HCT116 (cell line): Measurements from ENCODE around the gene DIP2C. TPM values are rescaled to one million over a fixed set of nuclear protein-coding genes. Genes with fewer than 3 reads are reported as not detected.

ENCODE experiments used
- ATAC-seq: fragments of 200-7000 bp; cut with Tn5 transposase; 2 replicates; pipeline ENCODE4 v1.9.1; 2020; ENCODE audit warnings: mild to moderate bottlenecking, moderate library complexity
- BruUV-seq: library from RNA; stranded (reverse); fragments of 400-500 nt; replicated peaks from 2 replicates; lab custom pipeline; 2021; lab: Mats Ljungman, UMichigan
- CTCF ChIA-PET: fragments of 300-600 bp; sonication (Branson Sonifier 250); formaldehyde crosslinking; loops from one replicate; lab custom pipeline; 2021; ENCODE audit warnings: antibody characterized with exemption; lab: Charles Lee
- POLR2A ChIA-PET: fragments of 300-600, 350-600 bp; sonication (Branson Sonifier 250); formaldehyde crosslinking; loops from one replicate; lab custom pipeline; 2021; ENCODE audit warnings: antibody characterized with exemption; lab: Charles Lee
- RAD21 ChIA-PET, 2 experiments: fragments of 300-600 bp; sonication (Branson Sonifier 250); formaldehyde crosslinking; loops; one replicate each; lab custom pipeline; 2023; ENCODE audit warnings: low total read pairs in 2 of 2; ENCODE audit not compliant: uncharacterized antibody in 2 of 2, unreplicated experiment in 2 of 2, low non-redundant PET in 1 of 2; lab: Charles Lee
- DNase-seq: peaks from one replicate; pipeline ENCODE4 v3.0.0-alpha.2; 2010; ENCODE audit warnings: low read depth, low spot score
- H2AFZ ChIP-seq: fragments of 200-600 bp; shearing (Covaris generic), sonication (generic); 2 replicates; pipeline ENCODE4 v1.6.1; 2017; ENCODE audit warnings: low read depth, mixed run types, mixed read lengths, antibody characterized with exemption, low read length; ENCODE audit not compliant: poor library complexity, severe bottlenecking
- H3K27ac ChIP-seq: 2 replicates; pipeline ENCODE4 v1.5.1; 2012; ENCODE audit warnings: low read depth, low read length
- H3K27me3 ChIP-seq: fragments of 200-600 bp; sonication (generic); 2 replicates; pipeline ENCODE4 v1.6.1; 2016; ENCODE audit warnings: mixed run types, low read length, mixed read lengths; ENCODE audit not compliant: insufficient read depth
- H3K36me3 ChIP-seq, 2 experiments: fragments of 200-500 bp in 1 of 2; fragments of 200-600 bp in 1 of 2; sonication (Bioruptor generic) in 1 of 2; sonication (generic) in 1 of 2; 2 replicates each; pipeline versions ENCODE4 v1.5.1 to v1.6.1; 2014 to 2016; ENCODE audit warnings: low read length in 2 of 2, inconsistent platforms in 1 of 2, mixed read lengths in 1 of 2, mixed run types in 1 of 2; ENCODE audit not compliant: insufficient read depth in 2 of 2, control insufficient read depth in 1 of 2
- H3K4me1 ChIP-seq, 2 experiments: fragments of 200-600 bp in 1 of 2; sonication (generic) in 1 of 2; 2 replicates each; pipeline versions ENCODE4 v1.5.1 to v1.6.1; 2012 to 2017; ENCODE audit warnings: low read length in 2 of 2, inconsistent platforms in 1 of 2, mild to moderate bottlenecking in 1 of 2, mixed read lengths in 1 of 2, mixed run types in 1 of 2, moderate library complexity in 1 of 2; ENCODE audit not compliant: insufficient read depth in 2 of 2, control insufficient read depth in 1 of 2
- H3K4me2 ChIP-seq: fragments of 200-600 bp; sonication (generic); 2 replicates; pipeline ENCODE4 v1.6.1; 2017; ENCODE audit warnings: mixed run types, low read length, mixed read lengths
- H3K4me3 ChIP-seq, 2 experiments: fragments of 200-600 bp in 1 of 2; sonication (generic) in 1 of 2; replicated peaks in 1 of 2; 2 replicates each; pipeline ENCODE4 v1.5.1; 2011 to 2016; ENCODE audit warnings: low read length in 2 of 2, control low read depth in 1 of 2, low read depth in 1 of 2, mild to moderate bottlenecking in 1 of 2, mixed read lengths in 1 of 2, mixed run types in 1 of 2
- H3K79me2 ChIP-seq: fragments of 200-600 bp; sonication (generic); 2 replicates; pipeline ENCODE4 v1.6.1; 2017; ENCODE audit warnings: mild to moderate bottlenecking, mixed run types, low read length, moderate library complexity, mixed read lengths; ENCODE audit not compliant: insufficient read depth
- H3K9ac ChIP-seq: fragments of 200-600 bp; sonication (generic); 2 replicates; pipeline ENCODE4 v1.6.1; 2016; ENCODE audit warnings: low read length, mixed read lengths
- H3K9me2 ChIP-seq: fragments of 200-600 bp; sonication (generic), shearing (Covaris generic); 2 replicates; pipeline ENCODE4 v1.6.1; 2017; ENCODE audit warnings: mixed run types, mild to moderate bottlenecking, moderate library complexity; ENCODE audit not compliant: insufficient read depth
- H3K9me3 ChIP-seq, 2 experiments: fragments of 200-500 bp in 1 of 2; fragments of 200-600 bp in 1 of 2; sonication (Bioruptor generic) in 1 of 2; sonication (generic) in 1 of 2; 2 replicates each; pipeline ENCODE4 v1.6.1; 2014 to 2017; ENCODE audit warnings: low read length in 2 of 2, mixed read lengths in 2 of 2, inconsistent platforms in 1 of 2, low read depth in 1 of 2, mild to moderate bottlenecking in 1 of 2, mixed run types in 1 of 2, moderate library complexity in 1 of 2; ENCODE audit not compliant: control insufficient read depth in 1 of 2, insufficient read depth in 1 of 2
- H4K20me1 ChIP-seq: fragments of 200-600 bp; sonication (generic), shearing (Covaris generic); 2 replicates; pipeline ENCODE4 v1.6.1; 2017; ENCODE audit warnings: mixed run types, mild to moderate bottlenecking, moderate library complexity; ENCODE audit not compliant: insufficient read depth
- CBX3 ChIP-seq: IDR thresholded peaks from 2 replicates; pipeline ENCODE4 v1.6.1; 2012; ENCODE audit warnings: low read depth
- EGR1 ChIP-seq: IDR thresholded peaks from 2 replicates; pipeline ENCODE4 v1.6.1; 2012; ENCODE audit warnings: low read depth
- EZH2 ChIP-seq: fragments of 200-600 bp; sonication (generic); IDR thresholded peaks from 2 replicates; pipeline ENCODE4 v1.6.1; 2017; ENCODE audit warnings: antibody characterized with exemption, mixed run types
- EZH2phosphoT487 ChIP-seq: fragments of 200-600 bp; IDR thresholded peaks from 2 replicates; pipeline ENCODE4 v1.6.1; 2018; ENCODE audit warnings: antibody characterized with exemption, borderline replicate concordance
- FOSL1 ChIP-seq: IDR thresholded peaks from 2 replicates; pipeline ENCODE4 v1.6.1; 2012; ENCODE audit warnings: low read depth
- JUND ChIP-seq: IDR thresholded peaks from 2 replicates; pipeline ENCODE4 v1.6.1; 2012
- POLR2AphosphoS5 ChIP-seq: IDR thresholded peaks from 2 replicates; pipeline ENCODE4 v1.6.1; 2011; ENCODE audit warnings: mild to moderate bottlenecking, low read depth, low read length, moderate library complexity
- RAD21 ChIP-seq: IDR thresholded peaks from 2 replicates; pipeline ENCODE4 v1.6.1; 2012; ENCODE audit warnings: low read depth, mild to moderate bottlenecking
- SIN3A ChIP-seq: IDR thresholded peaks from 2 replicates; pipeline ENCODE4 v1.6.1; 2012; ENCODE audit warnings: low read depth
- SP1 ChIP-seq: IDR thresholded peaks from 2 replicates; pipeline ENCODE4 v1.6.1; 2012; ENCODE audit warnings: low read depth
- ZFX ChIP-seq: fragments of 450-650 bp; IDR thresholded peaks from 2 replicates; pipeline ENCODE4 v1.6.1; 2017
- ZNF274 ChIP-seq: fragments of 200-500 bp; sonication (Bioruptor generic); IDR thresholded peaks from 2 replicates; pipeline ENCODE4 v1.6.1; 2014; ENCODE audit warnings: mild to moderate bottlenecking, low read depth, low read length, inconsistent platforms
- intact Hi-C: fragments of 100-400 bp; cut with micrococcal nuclease; formaldehyde crosslinking; loops from 2 replicates; pipeline ENCODE4 v1.10.0; 2022
- total RNA-seq: library from RNA; stranded (reverse); gene quantifications from one replicate; pipeline ENCODE4 v1.2.1, GENCODE V29; 2021; ENCODE audit not compliant: unreplicated experiment
- TF ChIP-seq, protein P1 (sequence below): IDR thresholded peaks from 2 replicates; pipeline ENCODE4 v1.6.1; 2011; ENCODE audit warnings: mild to moderate bottlenecking, low read length, moderate library complexity; ENCODE audit not compliant: insufficient replicate concordance; ENCODE audit errors: extremely low read depth
- TF ChIP-seq, protein P2 (sequence below): IDR thresholded peaks from 2 replicates; pipeline ENCODE4 v1.6.1; 2012; ENCODE audit warnings: low read depth
- TF ChIP-seq, protein P3 (sequence below), 3 experiments: fragments of 200-600 bp in 1 of 3; sonication (generic) in 1 of 3; IDR thresholded peaks in 2 of 3; conservative IDR thresholded peaks in 1 of 3; 2 replicates each; pipeline ENCODE4 v1.5.1; 2012 to 2017; ENCODE audit warnings: low read depth in 2 of 3, low read length in 2 of 3, antibody characterized with exemption in 1 of 3, borderline replicate concordance in 1 of 3, control low read depth in 1 of 3, mild to moderate bottlenecking in 1 of 3, mixed read lengths in 1 of 3, mixed run types in 1 of 3, moderate library complexity in 1 of 3; ENCODE audit not compliant: insufficient read depth in 1 of 3

Gene DIP2C
- total RNA-seq, 1 experiment from 2014 or later, result 15.4 TPM

DNA sequence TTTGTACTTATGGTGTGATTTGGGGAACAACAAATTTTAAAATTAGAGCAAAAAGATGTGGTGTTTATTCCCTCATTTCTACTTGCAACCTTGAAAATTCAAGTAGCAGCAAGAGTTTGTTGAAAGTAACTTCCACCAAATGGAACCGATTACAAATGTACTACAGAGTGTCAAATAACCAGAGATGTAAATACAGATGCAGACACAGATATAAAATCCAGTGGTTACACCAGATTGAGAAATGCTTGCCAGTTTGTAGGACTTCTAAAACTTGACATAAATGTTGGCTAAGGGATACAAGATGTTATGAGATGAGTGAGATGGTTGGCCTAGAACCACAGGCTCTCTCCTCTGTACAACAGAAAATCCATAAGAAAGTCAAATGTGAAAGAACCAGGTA is 162.1 kb downstream of the DIP2C start:
- ATAC-seq (no peak), DNase-seq (no peak)
- Histone ChIP-seq H3K9me3 (no peaks in the 10 kb centered on the region), H3K79me2 (no peaks in the 10 kb centered on the region), H2AFZ (no peak overlapping the region), H3K9ac (no peak overlapping the region), H3K9me2 (no peaks in the 10 kb centered on the region), H3K36me3 (no peaks in the 10 kb centered on the region), H3K27ac (no peak overlapping the region), H4K20me1 (no peaks in the 10 kb centered on the region), H3K4me1 (0 out of 4 replicates have a peak, but pooled peaks cover 0 to 5% of the 10 kb centered on the region in 2 experiments), H3K4me3 (no peak overlapping the region), H3K27me3 (no peaks in the 10 kb centered on the region), H3K4me2 (no peak overlapping the region)
- intact Hi-C loops, result no loop called here
- TF ChIP-seq CBX3, result no peak
- no peak for TF ChIP-seq SP1
- TF ChIP-seq EZH2, result no peak
- TF ChIP-seq SIN3A, result no peak
- TF ChIP-seq, protein P1, sequence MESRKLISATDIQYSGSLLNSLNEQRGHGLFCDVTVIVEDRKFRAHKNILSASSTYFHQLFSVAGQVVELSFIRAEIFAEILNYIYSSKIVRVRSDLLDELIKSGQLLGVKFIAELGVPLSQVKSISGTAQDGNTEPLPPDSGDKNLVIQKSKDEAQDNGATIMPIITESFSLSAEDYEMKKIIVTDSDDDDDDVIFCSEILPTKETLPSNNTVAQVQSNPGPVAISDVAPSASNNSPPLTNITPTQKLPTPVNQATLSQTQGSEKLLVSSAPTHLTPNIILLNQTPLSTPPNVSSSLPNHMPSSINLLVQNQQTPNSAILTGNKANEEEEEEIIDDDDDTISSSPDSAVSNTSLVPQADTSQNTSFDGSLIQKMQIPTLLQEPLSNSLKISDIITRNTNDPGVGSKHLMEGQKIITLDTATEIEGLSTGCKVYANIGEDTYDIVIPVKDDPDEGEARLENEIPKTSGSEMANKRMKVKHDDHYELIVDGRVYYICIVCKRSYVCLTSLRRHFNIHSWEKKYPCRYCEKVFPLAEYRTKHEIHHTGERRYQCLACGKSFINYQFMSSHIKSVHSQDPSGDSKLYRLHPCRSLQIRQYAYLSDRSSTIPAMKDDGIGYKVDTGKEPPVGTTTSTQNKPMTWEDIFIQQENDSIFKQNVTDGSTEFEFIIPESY, result no peak
- TF ChIP-seq POLR2AphosphoS5, result no peak
- TF ChIP-seq RAD21, result no peak
- no peak for TF ChIP-seq ZNF274
- TF ChIP-seq, protein P2, sequence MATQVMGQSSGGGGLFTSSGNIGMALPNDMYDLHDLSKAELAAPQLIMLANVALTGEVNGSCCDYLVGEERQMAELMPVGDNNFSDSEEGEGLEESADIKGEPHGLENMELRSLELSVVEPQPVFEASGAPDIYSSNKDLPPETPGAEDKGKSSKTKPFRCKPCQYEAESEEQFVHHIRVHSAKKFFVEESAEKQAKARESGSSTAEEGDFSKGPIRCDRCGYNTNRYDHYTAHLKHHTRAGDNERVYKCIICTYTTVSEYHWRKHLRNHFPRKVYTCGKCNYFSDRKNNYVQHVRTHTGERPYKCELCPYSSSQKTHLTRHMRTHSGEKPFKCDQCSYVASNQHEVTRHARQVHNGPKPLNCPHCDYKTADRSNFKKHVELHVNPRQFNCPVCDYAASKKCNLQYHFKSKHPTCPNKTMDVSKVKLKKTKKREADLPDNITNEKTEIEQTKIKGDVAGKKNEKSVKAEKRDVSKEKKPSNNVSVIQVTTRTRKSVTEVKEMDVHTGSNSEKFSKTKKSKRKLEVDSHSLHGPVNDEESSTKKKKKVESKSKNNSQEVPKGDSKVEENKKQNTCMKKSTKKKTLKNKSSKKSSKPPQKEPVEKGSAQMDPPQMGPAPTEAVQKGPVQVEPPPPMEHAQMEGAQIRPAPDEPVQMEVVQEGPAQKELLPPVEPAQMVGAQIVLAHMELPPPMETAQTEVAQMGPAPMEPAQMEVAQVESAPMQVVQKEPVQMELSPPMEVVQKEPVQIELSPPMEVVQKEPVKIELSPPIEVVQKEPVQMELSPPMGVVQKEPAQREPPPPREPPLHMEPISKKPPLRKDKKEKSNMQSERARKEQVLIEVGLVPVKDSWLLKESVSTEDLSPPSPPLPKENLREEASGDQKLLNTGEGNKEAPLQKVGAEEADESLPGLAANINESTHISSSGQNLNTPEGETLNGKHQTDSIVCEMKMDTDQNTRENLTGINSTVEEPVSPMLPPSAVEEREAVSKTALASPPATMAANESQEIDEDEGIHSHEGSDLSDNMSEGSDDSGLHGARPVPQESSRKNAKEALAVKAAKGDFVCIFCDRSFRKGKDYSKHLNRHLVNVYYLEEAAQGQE, result no peak
- no peak for TF ChIP-seq FOSL1
- TF ChIP-seq EGR1, result no peak
- TF ChIP-seq, protein P3, sequence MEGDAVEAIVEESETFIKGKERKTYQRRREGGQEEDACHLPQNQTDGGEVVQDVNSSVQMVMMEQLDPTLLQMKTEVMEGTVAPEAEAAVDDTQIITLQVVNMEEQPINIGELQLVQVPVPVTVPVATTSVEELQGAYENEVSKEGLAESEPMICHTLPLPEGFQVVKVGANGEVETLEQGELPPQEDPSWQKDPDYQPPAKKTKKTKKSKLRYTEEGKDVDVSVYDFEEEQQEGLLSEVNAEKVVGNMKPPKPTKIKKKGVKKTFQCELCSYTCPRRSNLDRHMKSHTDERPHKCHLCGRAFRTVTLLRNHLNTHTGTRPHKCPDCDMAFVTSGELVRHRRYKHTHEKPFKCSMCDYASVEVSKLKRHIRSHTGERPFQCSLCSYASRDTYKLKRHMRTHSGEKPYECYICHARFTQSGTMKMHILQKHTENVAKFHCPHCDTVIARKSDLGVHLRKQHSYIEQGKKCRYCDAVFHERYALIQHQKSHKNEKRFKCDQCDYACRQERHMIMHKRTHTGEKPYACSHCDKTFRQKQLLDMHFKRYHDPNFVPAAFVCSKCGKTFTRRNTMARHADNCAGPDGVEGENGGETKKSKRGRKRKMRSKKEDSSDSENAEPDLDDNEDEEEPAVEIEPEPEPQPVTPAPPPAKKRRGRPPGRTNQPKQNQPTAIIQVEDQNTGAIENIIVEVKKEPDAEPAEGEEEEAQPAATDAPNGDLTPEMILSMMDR (IDR thresholded peaks at IDR 0.05 in 2 of 3, conservative IDR thresholded peaks at IDR 0.05 in 1 of 3; ENCODE audit: borderline replicate concordance in 1 of 3, insufficient read depth in 1 of 3, low read depth in 2 of 3, low read length in 2 of 3), result no peak
- TF ChIP-seq JUND, result no peak
- no peak for TF ChIP-seq EZH2phosphoT487
- TF ChIP-seq ZFX, result no peak
- ChIA-PET POLR2A (no interaction called here), CTCF (interaction anchor here (1.3 kb wide), 1 partner anchor 16 kb away, joined by 3 read pairs; no protein-coding TSS in a partner anchor), RAD21 (no interaction called here)
- BruUV-seq, result no TSS peak
